ENCODE results near the gene GOLGA3.
"Not testable (repeated sequence)": the region's sequence is repeated elsewhere in the genome, so short reads cannot be mapped to it uniquely, and the experiment has no call there.

The GOLGA3 gene

GRCh38 chr12:132776816-132777568 is 51.7 kb downstream of the GOLGA3 start:
- DNase-seq (ENCODE audit: low read depth in 2 of 2): no peak

- DNase-seq (ENCODE audit: low read depth in 2 of 2): not testable (repeated sequence)
Observed at GRCh38 chr12:132776230-132776625, 52.4 kb downstream of the GOLGA3 start.

- no peak for DNase-seq (ENCODE audit: low read depth in 2 of 2)
Observed at GRCh38 chr12:132775502-132776229, 53.0 kb downstream of the GOLGA3 start.

GRCh38 chr12:132774646-132775275 is 53.9 kb downstream of the GOLGA3 start:
- DNase-seq (ENCODE audit: low read depth in 2 of 2): no peak

- DNase-seq (ENCODE audit: low read depth in 2 of 2): no peak
Observed at GRCh38 chr12:132774159-132774558, 54.5 kb downstream of the GOLGA3 start.

- no peak for DNase-seq (ENCODE audit: low read depth in 2 of 2)
Observed at GRCh38 chr12:132773077-132773955, 55.4 kb downstream of the GOLGA3 start.

- no peak for DNase-seq (ENCODE audit: low read depth in 2 of 2)
Observed at GRCh38 chr12:132772606-132773005, 56.1 kb downstream of the GOLGA3 start.

- peak in 1 of 2 donors; percentile 15 for DNase-seq (ENCODE audit: low read depth in 2 of 2)
Observed at GRCh38 chr12:132771126-132771838, 57.4 kb downstream of the GOLGA3 start.

GRCh38 chr12:132766380-132767085 is 62.1 kb downstream of the GOLGA3 start:
- no peak for DNase-seq (ENCODE audit: low read depth in 2 of 2)

GRCh38 chr12:132765361-132765760 is 63.3 kb downstream of the GOLGA3 start:
- DNase-seq (ENCODE audit: low read depth in 2 of 2): no peak

GRCh38 chr12:132764231-132764630 is 64.4 kb downstream of the GOLGA3 start:
- no peak for DNase-seq (ENCODE audit: low read depth in 2 of 2)

- DNase-seq (ENCODE audit: low read depth in 2 of 2): peak; percentile 75 to 80
Observed at GRCh38 chr12:132761921-132762583, 66.6 kb downstream of the GOLGA3 start.

- DNase-seq (ENCODE audit: low read depth in 2 of 2): peak; percentile 60 to 72
Observed at GRCh38 chr12:132761032-132761920, 67.4 kb downstream of the GOLGA3 start, which contains the start of gene ANKLE2. TSS of gene ANKLE2 (minus strand) at chr12:132761832. CDS start at chr12:132761798, 34 bp downstream.

GRCh38 chr12:132759359-132759758 is 69.3 kb downstream of the GOLGA3 start:
- no peak for DNase-seq (ENCODE audit: low read depth in 2 of 2)

GRCh38 chr12:132758825-132759224 is 69.8 kb downstream of the GOLGA3 start:
- not testable (repeated sequence) for DNase-seq (ENCODE audit: low read depth in 2 of 2)

- DNase-seq (ENCODE audit: low read depth in 2 of 2): no peak
Observed at GRCh38 chr12:132754160-132754932, 74.3 kb downstream of the GOLGA3 start.

GRCh38 chr12:132753670-132754069 is 75.0 kb downstream of the GOLGA3 start:
- not testable (repeated sequence) for DNase-seq (ENCODE audit: low read depth in 2 of 2)

- no peak for DNase-seq (ENCODE audit: low read depth in 2 of 2)
Observed at GRCh38 chr12:132748319-132748718, 80.3 kb downstream of the GOLGA3 start.
